CD14-positive monocyte (primary cell): Measurements from ENCODE around the gene USP3. TPM values are rescaled to one million over a fixed set of nuclear protein-coding genes. Genes with fewer than 3 reads are reported as not detected.

Experiments used
- DNase-seq, 3 donors: peaks; one replicate each; pipeline ENCODE4 v3.0.0-alpha.2; 2011 to 2022
- H2AFZ ChIP-seq: 2 replicates; pipeline ENCODE4 v1.6.0; 2012; ENCODE audit warnings: mild to moderate bottlenecking, low read depth, low read length, inconsistent platforms; ENCODE audit not compliant: insufficient read depth, poor library complexity, severe bottlenecking
- H3K27ac ChIP-seq, 2 donors: 1 replicate in 1 of 2; 2 replicates in 1 of 2; pipeline ENCODE4 v1.5.1; 2012 to 2013; ENCODE audit warnings: low read length in 2 of 2, control low read depth in 1 of 2, inconsistent platforms in 1 of 2, low read depth in 1 of 2, mild to moderate bottlenecking in 1 of 2
- H3K27me3 ChIP-seq, 2 donors: one replicate each; pipeline versions ENCODE4 v1.6.0 to v1.6.1; 2011 to 2013; ENCODE audit warnings: low read length in 2 of 2; ENCODE audit not compliant: control insufficient read depth in 2 of 2, insufficient read depth in 2 of 2
- H3K36me3 ChIP-seq, 2 donors: replicated peaks in 1 of 2; 1 replicate in 1 of 2; 2 replicates in 1 of 2; pipeline versions ENCODE4 v1.5.1 to v1.6.1; 2012 to 2013; ENCODE audit warnings: low read length in 2 of 2, control low read depth in 1 of 2, inconsistent platforms in 1 of 2, mild to moderate bottlenecking in 1 of 2; ENCODE audit not compliant: insufficient read depth in 2 of 2, control insufficient read depth in 1 of 2
- H3K4me1 ChIP-seq, 2 donors: 1 replicate in 1 of 2; 2 replicates in 1 of 2; pipeline versions ENCODE4 v1.5.1 to v1.6.1; 2012 to 2013; ENCODE audit warnings: low read length in 2 of 2, control low read depth in 1 of 2, inconsistent platforms in 1 of 2, mild to moderate bottlenecking in 1 of 2, moderate library complexity in 1 of 2; ENCODE audit not compliant: insufficient read depth in 2 of 2, control insufficient read depth in 1 of 2
- H3K4me2 ChIP-seq: replicated peaks from 2 replicates; pipeline ENCODE3; 2012; ENCODE audit warnings: low read length, moderate library complexity, mild to moderate bottlenecking; ENCODE audit not compliant: poor library complexity, severe bottlenecking; ENCODE audit errors: extremely low read depth
- H3K4me3 ChIP-seq, 3 experiments: fragments of 200-600 bp in 1 of 3; sonication (generic) in 1 of 3; replicated peaks in 1 of 3; 1 replicate in 2 of 3; 2 replicates in 1 of 3; pipeline ENCODE4 v1.5.1; 2011 to 2013; ENCODE audit warnings: low read length in 3 of 3, mild to moderate bottlenecking in 3 of 3, control low read depth in 2 of 3, low read depth in 2 of 3, inconsistent platforms in 1 of 3, moderate library complexity in 1 of 3
- H3K79me2 ChIP-seq: 2 replicates; pipeline ENCODE4 v1.6.0; 2012; ENCODE audit warnings: mild to moderate bottlenecking, control low read depth, inconsistent platforms, low read length, moderate library complexity; ENCODE audit not compliant: insufficient read depth
- H3K9ac ChIP-seq: 2 replicates; pipeline ENCODE4 v1.6.0; 2017; ENCODE audit warnings: low read length, mild to moderate bottlenecking; ENCODE audit not compliant: insufficient read depth, poor library complexity, severe bottlenecking
- H3K9me3 ChIP-seq, 2 donors: replicated peaks in 1 of 2; 1 replicate in 1 of 2; 2 replicates in 1 of 2; pipeline versions ENCODE4 v1.5.1 to v1.6.1; 2012 to 2013; ENCODE audit warnings: low read length in 2 of 2, control low read depth in 1 of 2; ENCODE audit not compliant: control insufficient read depth in 1 of 2, insufficient read depth in 1 of 2
- H4K20me1 ChIP-seq: 2 replicates; pipeline ENCODE4 v1.6.0; 2012; ENCODE audit warnings: mild to moderate bottlenecking, low read length, control low read depth, moderate library complexity; ENCODE audit not compliant: insufficient read depth
- H3K27ac Mint-ChIP-seq, 7 donors: one replicate each; pipeline ENCODE4 v1.8.0; 2020; ENCODE audit warnings: mild to moderate bottlenecking in 7 of 7, mixed read lengths in 7 of 7, moderate library complexity in 6 of 7, inconsistent platforms in 2 of 7
- H3K27me3 Mint-ChIP-seq, 3 donors: one replicate each; pipeline ENCODE4 v1.8.0; 2021 to 2022; ENCODE audit warnings: low read depth in 3 of 3, mild to moderate bottlenecking in 3 of 3, mixed read lengths in 3 of 3, moderate library complexity in 3 of 3, inconsistent platforms in 1 of 3
- H3K36me3 Mint-ChIP-seq, 2 donors: one replicate each; pipeline ENCODE4 v1.8.0; 2020; ENCODE audit warnings: mixed read lengths in 2 of 2, inconsistent platforms in 1 of 2, mild to moderate bottlenecking in 1 of 2
- H3K4me1 Mint-ChIP-seq: one replicate; pipeline ENCODE4 v1.8.0; 2020; ENCODE audit warnings: mild to moderate bottlenecking, mixed read lengths
- H3K4me3 Mint-ChIP-seq, 2 donors: one replicate each; pipeline ENCODE4 v1.8.0; 2020; ENCODE audit warnings: mild to moderate bottlenecking in 2 of 2, mixed read lengths in 2 of 2, moderate library complexity in 1 of 2
- H3K9me3 Mint-ChIP-seq, 7 donors: one replicate each; pipeline ENCODE4 v1.8.0; 2020 to 2022; ENCODE audit warnings: mixed read lengths in 7 of 7, mild to moderate bottlenecking in 6 of 7, moderate library complexity in 6 of 7, inconsistent platforms in 2 of 7
- CTCF ChIP-seq: fragments of 200-600 bp; IDR thresholded peaks from one replicate; pipeline ENCODE4 v1.8.0; 2022; ENCODE audit warnings: antibody characterized with exemption, mild to moderate bottlenecking
- WGBS: methylation state at CpG from one replicate; pipeline ENCODE4 v1.1.5; 2013; ENCODE audit warnings: missing lambda C conversion rate; ENCODE audit not compliant: insufficient coverage; 5-methylcytosine and 5-hydroxymethylcytosine counted together
- intact Hi-C, 2 donors: fragments of 100-400 bp; cut with micrococcal nuclease; formaldehyde crosslinking; loops; one replicate each; pipeline versions ENCODE4 v1.15.0 to v1.15.1; 2023
- polyA plus RNA-seq, 3 donors: library from polyadenylated mRNA; depleted of rRNA in 1 of 3; unstranded in 2 of 3; stranded (reverse) in 1 of 3; fragments of 300-500 nt in 2 of 3; fragments of >200 nt in 1 of 3; fragmentation: Illumina TruSeq in 2 of 3; gene quantifications; 1 replicate in 2 of 3; 2 replicates in 1 of 3; pipeline ENCODE4 v1.2.3, GENCODE V29; 2012 to 2021

USP3 gene
- polyA plus RNA-seq, 3 donors = 91.4 to 167 (median 122) TPM

- intact Hi-C loops = loop anchor here (2.0 to 5.0 kb wide), 2 partner anchors 33 to 66 kb away; no protein-coding TSS in a partner anchor
- Mint-ChIP-seq H3K36me3 (peaks cover 58 to 72% of the 10 kb centered on the region in 2 donors), H3K9me3 (no peaks in the 10 kb centered on the region), H3K27ac (peak overlapping the region; percentile 13 to 71 (median 59)), H3K4me1 (peaks cover 55% of the 10 kb centered on the region), H3K27me3 (no peaks in the 10 kb centered on the region), H3K4me3 (no peak overlapping the region)
- H3K4me1 ChIP-seq = peaks cover 30 to 43% of the 10 kb centered on the region in 2 donors
- H3K79me2 ChIP-seq = peaks cover 97% of the 10 kb centered on the region
- no peaks in the 10 kb centered on the region for H3K9me3 ChIP-seq
- WGBS = no CpG with 5 or more reads among the region's 4 CpGs
- TF ChIP-seq CTCF = no peak
- H3K36me3 ChIP-seq = peaks cover 40 to 72% of the 10 kb centered on the region in 2 donors
- H3K27ac ChIP-seq = peak overlapping the region in 1 of 2 donors; percentile 54
- H3K4me3 ChIP-seq = no peak overlapping the region
- DNase-seq = no peak
- H2AFZ ChIP-seq = no peak overlapping the region
- H3K27me3 ChIP-seq = no peaks in the 10 kb centered on the region
- no peak overlapping the region for H3K9ac ChIP-seq
- peaks cover 100% of the 10 kb centered on the region for H4K20me1 ChIP-seq
- H3K4me2 ChIP-seq = no peak overlapping the region
Observed at GRCh38 chr15:63540449-63540848, 36.1 kb downstream of the USP3 start.

- peaks cover 46 to 66% of the 10 kb centered on the region in 2 donors for H3K36me3 Mint-ChIP-seq
- H3K27me3 Mint-ChIP-seq = no peaks in the 10 kb centered on the region
- 3% methylated on average over 4 of the region's 5 CpGs for WGBS
- Histone ChIP-seq H3K79me2 (peaks cover 97% of the 10 kb centered on the region), H3K9ac (no peak overlapping the region), H3K4me2 (peak overlapping the region; percentile 66), H3K27ac (peak overlapping the region in 1 of 2 donors; percentile 68), H3K4me3 (peak overlapping the region; percentile 16 to 62 (median 19)), H4K20me1 (peaks cover 100% of the 10 kb centered on the region), H3K27me3 (no peaks in the 10 kb centered on the region), H3K4me1 (peaks cover 33 to 47% of the 10 kb centered on the region in 2 donors), H2AFZ (no peak overlapping the region), H3K9me3 (no peaks in the 10 kb centered on the region), H3K36me3 (peaks cover 33 to 68% of the 10 kb centered on the region in 2 donors)
- H3K4me3 Mint-ChIP-seq = peak overlapping the region; percentile 34 to 79
- no peaks in the 10 kb centered on the region for H3K9me3 Mint-ChIP-seq
- peaks cover 46% of the 10 kb centered on the region for H3K4me1 Mint-ChIP-seq
- peak overlapping the region; percentile 49 to 91 (median 80) for H3K27ac Mint-ChIP-seq
- intact Hi-C loops = loop anchor here in 1 of 2 donors (5.0 kb wide), 1 partner anchor 37 kb away; no protein-coding TSS in a partner anchor
- DNase-seq = peak; percentile 53 to 83 (median 67)
- no peak for TF ChIP-seq CTCF
Observed at GRCh38 chr15:63544258-63545026, 40.0 kb downstream of the USP3 start.
